ENCODE measurements around the gene MYD88. TPM values are rescaled to one million over a fixed set of nuclear protein-coding genes. Genes with fewer than 3 reads are reported as not detected.

The MYD88 gene
- total and polyA plus RNA-seq, 9 of the 15 experiments (the other 6 are each of a cell fraction or from before 2014, with no cell fraction given): 3.2 to 47.3 (median 27.6) TPM

GRCh38 chr3:38136777-38137614 is 1.5 kb upstream of the MYD88 start, which contains the start of gene ACAA1 (continued):
- no peak for TF ChIP-seq C11orf30 (IDR thresholded peaks at IDR 0.05; ENCODE audit: low read depth)
- TF ChIP-seq CBFB (CRISPR knock-in tag; IDR thresholded peaks at IDR 0.05): no peak
- TF ChIP-seq ZNF717 (CRISPR knock-in tag; IDR thresholded peaks at IDR 0.05): no peak
- no peak for TF ChIP-seq CHD1 (IDR thresholded peaks at IDR 0.05; ENCODE audit: low read length)
- no peak for TF ChIP-seq TRIM28 (IDR thresholded peaks at IDR 0.05)
- peak; percentile 71; the same call in 1 of the 2 replicates for TF ChIP-seq ZFPM2 (CRISPR knock-in tag; IDR thresholded peaks at IDR 0.05)
- 0 out of 2 replicates have a peak, but pooled peaks have one; percentile 73 for TF ChIP-seq THRB (CRISPR knock-in tag; conservative IDR thresholded peaks at IDR 0.05)
- TF ChIP-seq ILK (tag; IDR thresholded peaks at IDR 0.05; ENCODE audit: borderline replicate concordance, low read depth): no peak
- no peak for TF ChIP-seq BDP1 (IDR thresholded peaks at IDR 0.05; ENCODE audit: insufficient read depth, insufficient read length)
- TF ChIP-seq ZKSCAN3 (CRISPR knock-in tag; IDR thresholded peaks at IDR 0.05): no peak
- TF ChIP-seq ZNF584 (CRISPR knock-in tag; IDR thresholded peaks at IDR 0.05; ENCODE audit: low read depth): no peak
- no peak for TF ChIP-seq DIDO1 (tag; IDR thresholded peaks at IDR 0.05; ENCODE audit: low read depth)
- TF ChIP-seq ELF2 (CRISPR knock-in tag; IDR thresholded peaks at IDR 0.05): peak; percentile 72; the same call in 1 of the 2 replicates
- peak; percentile 60 for TF ChIP-seq ZBTB40 (IDR thresholded peaks at IDR 0.05)
- no peak for TF ChIP-seq ZBTB40 (CRISPR knock-in tag; IDR thresholded peaks at IDR 0.05)
- TF ChIP-seq ZNF668 (CRISPR knock-in tag; IDR thresholded peaks at IDR 0.05): no peak
- TF ChIP-seq ELK1 (CRISPR knock-in tag; IDR thresholded peaks at IDR 0.05): no peak
- no peak for TF ChIP-seq HLTF (IDR thresholded peaks at IDR 0.05)
- no peak for TF ChIP-seq ZNF830 (CRISPR knock-in tag; IDR thresholded peaks at IDR 0.05)
